Muscle of leg (tissue), 11 donors: ENCODE measurements around the gene DLK1. TPM values are rescaled to one million over a fixed set of nuclear protein-coding genes. Genes with fewer than 3 reads are reported as not detected.

Experiments used
- DNase-seq: peaks from one replicate; pipeline ENCODE4 v3.0.0; 2013
- H3K27ac ChIP-seq: one replicate; pipeline ENCODE4 v1.5.1; 2013; ENCODE audit warnings: mild to moderate bottlenecking, low read length, control low read depth
- H3K27me3 ChIP-seq: one replicate; pipeline ENCODE4 v1.6.1; 2013; ENCODE audit warnings: low read length; ENCODE audit not compliant: control insufficient read depth, insufficient read depth
- H3K36me3 ChIP-seq: one replicate; pipeline ENCODE4 v1.6.1; 2013; ENCODE audit warnings: low read length; ENCODE audit not compliant: control insufficient read depth, insufficient read depth
- H3K4me1 ChIP-seq: one replicate; pipeline ENCODE4 v1.6.1; 2013; ENCODE audit warnings: low read length; ENCODE audit not compliant: control insufficient read depth, insufficient read depth
- H3K4me3 ChIP-seq: one replicate; pipeline ENCODE4 v1.5.1; 2013; ENCODE audit warnings: low read length, control low read depth
- H3K9me3 ChIP-seq: replicated peaks from 2 replicates; pipeline ENCODE4 v1.6.1; 2013; ENCODE audit warnings: low read depth, low read length; ENCODE audit not compliant: control insufficient read depth
- WGBS: methylation state at CpG from one replicate; pipeline ENCODE4 v1.1.5; 2013; ENCODE audit warnings: missing lambda C conversion rate; ENCODE audit not compliant: insufficient coverage; 5-methylcytosine and 5-hydroxymethylcytosine counted together
- polyA plus RNA-seq, 8 donors: library from polyadenylated mRNA; unstranded; fragments of 120-200 nt; gene quantifications; one replicate each; pipeline versions ENCODE4 v1.2.1 to v1.2.3, GENCODE V29; 2013; ENCODE audit warnings: inconsistent platforms in 1 of 8, low replicate concordance in 1 of 8; ENCODE audit not compliant: insufficient read length in 8 of 8, insufficient read depth in 1 of 8
- total RNA-seq: library from RNA; stranded (reverse); fragments of 120-200 nt; gene quantifications from one replicate; pipeline ENCODE4 v1.2.4, GENCODE V29; 2013

DLK1 gene
- total and polyA plus RNA-seq, 9 donors: 377 to 2,540 (median 2,140) TPM

DNA sequence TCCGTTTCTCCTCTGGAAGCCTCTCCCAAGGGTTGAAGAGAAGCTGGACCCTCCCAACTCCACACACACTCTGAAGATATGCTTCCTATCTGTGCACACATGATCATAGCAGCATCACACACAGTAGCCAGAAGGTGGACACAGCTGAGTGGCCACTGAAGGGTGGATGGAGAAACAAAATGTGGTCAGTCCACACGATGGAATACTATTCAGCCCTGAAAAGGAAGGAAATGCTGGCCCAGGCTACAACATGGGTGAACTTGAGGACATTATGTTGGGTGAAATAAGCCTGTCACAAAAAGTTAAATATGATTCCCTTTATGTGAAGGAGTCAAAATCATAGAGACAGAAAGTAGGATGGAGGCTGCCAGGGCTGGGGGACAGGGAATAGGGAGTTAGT lies 43.9 kb upstream of the DLK1 start:
- no peaks in the 10 kb centered on the region for H3K36me3 ChIP-seq
- H3K27me3 ChIP-seq: no peaks in the 10 kb centered on the region
- H3K4me1 ChIP-seq: peaks cover 71% of the 10 kb centered on the region
- no peaks in the 10 kb centered on the region for H3K9me3 ChIP-seq
- H3K27ac ChIP-seq: peak overlapping the region; percentile 11
- no peak for DNase-seq
- H3K4me3 ChIP-seq: no peak overlapping the region
- WGBS: 79% methylated on average over 1 of the region's 2 CpGs

GRCh38 chr14:100683578-100683977 lies 43.1 kb upstream of the DLK1 start:
- H3K9me3 ChIP-seq: no peaks in the 10 kb centered on the region
- DNase-seq: peak; percentile 74
- WGBS: 28% methylated on average over 4 of the region's 7 CpGs
- H3K36me3 ChIP-seq: no peaks in the 10 kb centered on the region
- H3K27me3 ChIP-seq: no peaks in the 10 kb centered on the region
- no peak overlapping the region for H3K4me3 ChIP-seq
- peaks cover 63% of the 10 kb centered on the region for H3K4me1 ChIP-seq
- H3K27ac ChIP-seq: peak overlapping the region; percentile 59

DNA sequence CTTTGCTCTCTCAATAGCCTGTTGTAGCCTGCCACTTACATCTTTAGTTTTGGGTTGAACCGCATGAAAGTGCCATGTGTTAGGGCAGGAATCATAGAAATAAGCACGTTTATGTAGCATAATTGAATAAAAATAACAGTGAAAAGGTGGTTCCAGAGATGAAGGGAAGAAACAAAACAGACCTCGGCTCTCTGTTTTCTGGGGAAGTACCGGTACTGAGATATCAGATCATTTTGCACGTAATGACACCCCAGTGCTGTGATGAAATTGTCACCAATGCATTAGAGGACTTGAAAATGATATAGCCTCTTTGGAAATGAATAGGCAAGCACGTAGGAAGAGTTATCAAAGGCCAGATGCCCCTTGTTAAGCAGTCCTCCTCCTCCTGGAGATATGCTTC lies 42.5 kb upstream of the DLK1 start:
- H3K9me3 ChIP-seq: no peaks in the 10 kb centered on the region
- no peaks in the 10 kb centered on the region for H3K36me3 ChIP-seq
- no peak overlapping the region for H3K4me3 ChIP-seq
- WGBS: 56% methylated on average over 5 of the region's 6 CpGs
- peak overlapping the region; percentile 59 for H3K27ac ChIP-seq
- no peak for DNase-seq
- H3K4me1 ChIP-seq: peaks cover 57% of the 10 kb centered on the region
- no peaks in the 10 kb centered on the region for H3K27me3 ChIP-seq

DNA sequence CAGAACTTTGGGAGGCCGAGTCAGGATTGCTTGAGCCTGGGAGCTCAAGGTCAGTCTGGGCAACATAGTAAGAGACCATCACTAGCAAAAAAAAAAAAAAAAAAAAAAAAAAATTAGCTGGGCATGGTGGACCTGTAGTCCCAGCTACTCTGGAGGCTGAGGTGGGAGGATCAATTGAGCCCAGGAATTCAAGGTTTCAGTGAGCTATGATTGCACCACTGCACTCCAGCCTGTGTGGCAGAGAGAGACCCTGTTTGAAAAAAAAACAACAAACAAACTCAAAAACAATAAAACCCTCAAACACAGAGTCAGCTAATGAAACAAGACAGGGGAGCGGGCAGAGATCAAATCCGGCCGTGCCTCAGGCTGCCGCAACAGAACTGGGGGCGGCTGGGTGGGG lies 41.7 kb upstream of the DLK1 start:
- Histone ChIP-seq H3K27ac (no peak overlapping the region), H3K27me3 (no peaks in the 10 kb centered on the region), H3K4me3 (no peak overlapping the region), H3K9me3 (no peaks in the 10 kb centered on the region), H3K4me1 (peaks cover 49% of the 10 kb centered on the region), H3K36me3 (no peaks in the 10 kb centered on the region)
- WGBS: 85% methylated on average over 5 of the region's 6 CpGs
- no peak for DNase-seq

DNA sequence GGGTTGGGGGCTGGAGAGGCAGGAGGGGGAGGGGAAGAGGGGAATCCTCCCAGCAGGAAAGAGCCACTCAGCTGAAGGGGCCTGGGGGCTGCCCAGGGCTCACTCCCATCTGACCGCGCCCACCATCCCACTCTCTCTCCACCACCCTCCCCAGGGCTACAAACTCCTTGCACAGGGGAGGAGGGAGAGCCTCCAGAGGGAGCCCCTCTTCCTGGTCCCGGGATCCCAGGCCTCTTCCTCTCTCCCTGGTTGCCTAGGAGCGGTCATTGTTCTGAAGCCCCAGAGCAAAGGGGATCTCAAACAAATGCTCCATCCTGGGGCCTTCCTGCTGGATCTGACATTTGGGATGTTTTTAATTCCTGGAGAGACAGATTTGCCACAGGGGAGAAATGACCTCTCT lies 39.8 kb upstream of the DLK1 start:
- no peaks in the 10 kb centered on the region for H3K27me3 ChIP-seq
- peaks cover 43% of the 10 kb centered on the region for H3K4me1 ChIP-seq
- H3K9me3 ChIP-seq: no peaks in the 10 kb centered on the region
- no CpG with 5 or more reads among the region's 4 CpGs for WGBS
- H3K4me3 ChIP-seq: no peak overlapping the region
- no peak overlapping the region for H3K27ac ChIP-seq
- no peaks in the 10 kb centered on the region for H3K36me3 ChIP-seq
- no peak for DNase-seq

GRCh38 chr14:100687386-100687785 lies 39.3 kb upstream of the DLK1 start:
- Histone ChIP-seq H3K9me3 (no peaks in the 10 kb centered on the region), H3K4me1 (peaks cover 42% of the 10 kb centered on the region), H3K4me3 (no peak overlapping the region), H3K27ac (no peak overlapping the region), H3K27me3 (no peaks in the 10 kb centered on the region), H3K36me3 (no peaks in the 10 kb centered on the region)
- DNase-seq: no peak
- WGBS: 91% methylated on average over 12 of the region's 12 CpGs

DNA sequence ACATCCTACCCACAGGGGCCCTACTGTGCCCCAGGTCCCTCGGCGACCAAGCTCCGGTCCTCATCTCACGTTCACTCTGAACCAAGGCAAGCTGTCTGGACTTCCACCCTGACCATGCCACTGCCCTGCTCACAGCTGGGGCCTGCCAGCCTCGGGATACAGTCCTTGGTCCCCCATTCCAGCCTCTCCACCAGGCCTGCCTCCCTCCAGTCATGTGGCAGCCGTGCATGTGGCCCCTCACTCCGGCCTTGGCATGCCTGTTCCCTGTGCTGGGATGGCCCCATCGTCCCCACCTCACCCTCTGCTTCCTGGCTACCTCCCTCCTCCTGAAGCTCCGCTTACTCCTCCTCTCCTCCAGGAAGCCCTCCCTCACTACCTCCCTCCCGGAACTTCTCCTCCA lies 38.6 kb upstream of the DLK1 start:
- Histone ChIP-seq H3K4me3 (no peak overlapping the region), H3K9me3 (no peaks in the 10 kb centered on the region), H3K4me1 (peaks cover 46% of the 10 kb centered on the region), H3K27ac (no peak overlapping the region), H3K36me3 (no peaks in the 10 kb centered on the region), H3K27me3 (no peaks in the 10 kb centered on the region)
- no peak for DNase-seq
- 83% methylated on average over 8 of the region's 10 CpGs for WGBS

DNA sequence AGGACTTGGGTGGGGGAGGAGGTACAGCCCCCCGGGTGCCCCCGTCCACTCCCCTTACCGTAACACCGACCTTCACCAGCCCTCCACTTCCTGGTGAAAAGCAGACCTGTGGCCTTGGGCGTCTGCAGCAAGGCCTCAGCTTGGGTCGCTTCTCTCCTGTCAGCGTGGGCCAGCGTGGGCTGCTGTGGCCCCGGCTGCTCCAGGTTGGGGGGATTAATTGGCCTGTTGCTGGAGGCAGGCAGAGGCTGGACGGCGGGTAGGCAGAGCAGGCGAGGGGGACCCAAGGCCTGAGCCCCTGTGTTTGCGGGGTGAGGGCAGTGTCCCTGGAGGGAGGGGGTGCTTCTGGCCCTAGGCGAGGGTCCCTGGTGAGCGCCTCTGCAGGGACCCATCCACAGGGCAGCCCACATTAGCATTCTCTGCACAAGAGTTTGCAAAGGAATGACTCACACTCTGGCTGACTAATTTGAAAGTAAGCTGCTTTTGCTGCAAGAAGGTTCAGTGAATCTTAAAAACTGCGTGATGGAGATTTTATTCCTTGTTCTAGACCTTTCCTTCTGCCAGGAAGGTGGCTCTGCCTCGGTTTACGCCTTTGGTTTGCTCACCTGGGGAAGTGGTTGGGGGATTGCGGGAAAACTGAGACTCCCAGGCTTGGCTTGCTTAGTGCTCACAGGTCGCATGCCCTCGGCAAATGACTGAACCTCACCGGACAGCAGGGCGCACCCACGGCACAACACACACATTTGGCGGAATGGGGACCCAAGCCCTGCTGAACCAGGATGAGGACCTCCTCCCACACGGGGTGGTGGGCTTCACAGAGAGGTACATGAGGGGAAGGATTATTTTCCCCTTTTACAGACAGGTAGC lies 37.9 kb upstream of the DLK1 start:
- H3K9me3 ChIP-seq: no peaks in the 10 kb centered on the region
- no peak for DNase-seq

GRCh38 chr14:100690672-100691071 lies 36.0 kb upstream of the DLK1 start:
- H3K9me3 ChIP-seq: no peaks in the 10 kb centered on the region
- WGBS: 84% methylated on average over 4 of the region's 5 CpGs
- H3K27ac ChIP-seq: no peak overlapping the region
- no peaks in the 10 kb centered on the region for H3K36me3 ChIP-seq
- H3K4me3 ChIP-seq: no peak overlapping the region
- peaks cover 2% of the 10 kb centered on the region for H3K27me3 ChIP-seq
- no peak for DNase-seq
- peaks cover 57% of the 10 kb centered on the region for H3K4me1 ChIP-seq

More for the DNA sequence above, 37.9 kb upstream of the DLK1 start:
- H3K4me3 ChIP-seq: no peak overlapping the region
- WGBS: 76% methylated on average over 11 of the region's 26 CpGs
- H3K36me3 ChIP-seq: no peaks in the 10 kb centered on the region
- no peaks in the 10 kb centered on the region for H3K27me3 ChIP-seq
- peaks cover 47% of the 10 kb centered on the region for H3K4me1 ChIP-seq
- no peak overlapping the region for H3K27ac ChIP-seq

GRCh38 chr14:100691395-100692056 lies 35.2 kb upstream of the DLK1 start:
- no peak overlapping the region for H3K27ac ChIP-seq
- WGBS: 86% methylated on average over 21 of the region's 29 CpGs
- no peak overlapping the region for H3K4me3 ChIP-seq
- H3K27me3 ChIP-seq: peaks cover 2% of the 10 kb centered on the region
- no peaks in the 10 kb centered on the region for H3K9me3 ChIP-seq
- no peak for DNase-seq
- H3K4me1 ChIP-seq: peaks cover 66% of the 10 kb centered on the region
- no peaks in the 10 kb centered on the region for H3K36me3 ChIP-seq
